Measurements from ENCODE around the gene PTGES.

DNA sequence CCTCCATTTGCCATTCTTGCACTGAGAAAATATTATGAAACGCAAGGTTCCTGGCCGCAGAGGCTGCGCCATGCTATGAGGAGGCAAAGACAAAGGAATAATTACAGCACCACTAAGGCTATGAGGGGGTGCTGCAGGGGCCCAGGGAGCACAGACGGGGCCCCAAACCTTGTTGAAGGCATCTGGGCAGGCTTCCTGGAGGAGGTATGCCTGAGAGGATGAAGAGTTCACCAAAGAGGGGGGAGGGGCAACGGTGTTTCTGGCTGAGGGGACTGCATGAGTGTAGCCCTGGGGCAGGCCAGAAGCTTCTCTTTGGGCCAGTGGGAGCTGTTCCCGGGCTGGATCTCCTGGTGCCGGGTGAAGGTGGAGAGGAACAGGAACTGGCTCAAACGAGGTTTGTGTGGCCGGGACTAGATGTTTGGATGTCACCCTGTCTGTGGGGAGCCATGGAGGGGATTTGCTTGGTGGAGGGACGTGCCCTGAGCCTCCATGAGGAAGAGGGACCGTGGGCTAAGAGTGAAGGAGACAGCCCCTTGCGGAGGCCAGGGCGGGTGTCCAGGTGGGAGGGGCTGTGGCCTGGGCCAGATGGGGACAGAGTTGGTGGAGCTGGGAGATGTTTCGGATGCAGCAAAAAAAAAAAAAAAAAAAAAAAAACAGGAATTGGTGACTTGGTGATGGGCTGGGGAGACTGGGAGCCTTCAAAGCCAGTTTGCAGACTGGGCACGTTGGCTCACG, 28.2 kb downstream of the PTGES start:
- TF ChIP-seq SIN3A (IDR thresholded peaks at IDR 0.05; ENCODE audit: low read depth) = no peak
- TF ChIP-seq CEBPB (IDR thresholded peaks at IDR 0.05; ENCODE audit: low read depth) = no peak
- TF ChIP-seq, protein P1, sequence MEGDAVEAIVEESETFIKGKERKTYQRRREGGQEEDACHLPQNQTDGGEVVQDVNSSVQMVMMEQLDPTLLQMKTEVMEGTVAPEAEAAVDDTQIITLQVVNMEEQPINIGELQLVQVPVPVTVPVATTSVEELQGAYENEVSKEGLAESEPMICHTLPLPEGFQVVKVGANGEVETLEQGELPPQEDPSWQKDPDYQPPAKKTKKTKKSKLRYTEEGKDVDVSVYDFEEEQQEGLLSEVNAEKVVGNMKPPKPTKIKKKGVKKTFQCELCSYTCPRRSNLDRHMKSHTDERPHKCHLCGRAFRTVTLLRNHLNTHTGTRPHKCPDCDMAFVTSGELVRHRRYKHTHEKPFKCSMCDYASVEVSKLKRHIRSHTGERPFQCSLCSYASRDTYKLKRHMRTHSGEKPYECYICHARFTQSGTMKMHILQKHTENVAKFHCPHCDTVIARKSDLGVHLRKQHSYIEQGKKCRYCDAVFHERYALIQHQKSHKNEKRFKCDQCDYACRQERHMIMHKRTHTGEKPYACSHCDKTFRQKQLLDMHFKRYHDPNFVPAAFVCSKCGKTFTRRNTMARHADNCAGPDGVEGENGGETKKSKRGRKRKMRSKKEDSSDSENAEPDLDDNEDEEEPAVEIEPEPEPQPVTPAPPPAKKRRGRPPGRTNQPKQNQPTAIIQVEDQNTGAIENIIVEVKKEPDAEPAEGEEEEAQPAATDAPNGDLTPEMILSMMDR (IDR thresholded peaks at IDR 0.05 in 2 of 3, conservative IDR thresholded peaks at IDR 0.05 in 1 of 3; ENCODE audit: borderline replicate concordance in 1 of 3, insufficient read depth in 1 of 3, low read depth in 2 of 3, low read length in 2 of 3) = no peak
- TF ChIP-seq RAD21 (IDR thresholded peaks at IDR 0.05; ENCODE audit: low read depth) = no peak
- no peak for TF ChIP-seq POLR2AphosphoS5 (IDR thresholded peaks at IDR 0.05; ENCODE audit: low read depth, low read length)
- TF ChIP-seq, protein P2, sequence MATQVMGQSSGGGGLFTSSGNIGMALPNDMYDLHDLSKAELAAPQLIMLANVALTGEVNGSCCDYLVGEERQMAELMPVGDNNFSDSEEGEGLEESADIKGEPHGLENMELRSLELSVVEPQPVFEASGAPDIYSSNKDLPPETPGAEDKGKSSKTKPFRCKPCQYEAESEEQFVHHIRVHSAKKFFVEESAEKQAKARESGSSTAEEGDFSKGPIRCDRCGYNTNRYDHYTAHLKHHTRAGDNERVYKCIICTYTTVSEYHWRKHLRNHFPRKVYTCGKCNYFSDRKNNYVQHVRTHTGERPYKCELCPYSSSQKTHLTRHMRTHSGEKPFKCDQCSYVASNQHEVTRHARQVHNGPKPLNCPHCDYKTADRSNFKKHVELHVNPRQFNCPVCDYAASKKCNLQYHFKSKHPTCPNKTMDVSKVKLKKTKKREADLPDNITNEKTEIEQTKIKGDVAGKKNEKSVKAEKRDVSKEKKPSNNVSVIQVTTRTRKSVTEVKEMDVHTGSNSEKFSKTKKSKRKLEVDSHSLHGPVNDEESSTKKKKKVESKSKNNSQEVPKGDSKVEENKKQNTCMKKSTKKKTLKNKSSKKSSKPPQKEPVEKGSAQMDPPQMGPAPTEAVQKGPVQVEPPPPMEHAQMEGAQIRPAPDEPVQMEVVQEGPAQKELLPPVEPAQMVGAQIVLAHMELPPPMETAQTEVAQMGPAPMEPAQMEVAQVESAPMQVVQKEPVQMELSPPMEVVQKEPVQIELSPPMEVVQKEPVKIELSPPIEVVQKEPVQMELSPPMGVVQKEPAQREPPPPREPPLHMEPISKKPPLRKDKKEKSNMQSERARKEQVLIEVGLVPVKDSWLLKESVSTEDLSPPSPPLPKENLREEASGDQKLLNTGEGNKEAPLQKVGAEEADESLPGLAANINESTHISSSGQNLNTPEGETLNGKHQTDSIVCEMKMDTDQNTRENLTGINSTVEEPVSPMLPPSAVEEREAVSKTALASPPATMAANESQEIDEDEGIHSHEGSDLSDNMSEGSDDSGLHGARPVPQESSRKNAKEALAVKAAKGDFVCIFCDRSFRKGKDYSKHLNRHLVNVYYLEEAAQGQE (IDR thresholded peaks at IDR 0.05; ENCODE audit: low read depth) = no peak
- TF ChIP-seq EZH2 (IDR thresholded peaks at IDR 0.05) = no peak
- TF ChIP-seq, protein P3, sequence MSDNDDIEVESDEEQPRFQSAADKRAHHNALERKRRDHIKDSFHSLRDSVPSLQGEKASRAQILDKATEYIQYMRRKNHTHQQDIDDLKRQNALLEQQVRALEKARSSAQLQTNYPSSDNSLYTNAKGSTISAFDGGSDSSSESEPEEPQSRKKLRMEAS (IDR thresholded peaks at IDR 0.05) = no peak
- no peak for TF ChIP-seq EZH2phosphoT487 (IDR thresholded peaks at IDR 0.05; ENCODE audit: borderline replicate concordance)
- no peak for TF ChIP-seq POLR2A (IDR thresholded peaks at IDR 0.05; ENCODE audit: borderline replicate concordance, extremely low read depth, insufficient read depth, insufficient read length)
- TF ChIP-seq ZFX (IDR thresholded peaks at IDR 0.05) = no peak
- TF ChIP-seq, protein P4, sequence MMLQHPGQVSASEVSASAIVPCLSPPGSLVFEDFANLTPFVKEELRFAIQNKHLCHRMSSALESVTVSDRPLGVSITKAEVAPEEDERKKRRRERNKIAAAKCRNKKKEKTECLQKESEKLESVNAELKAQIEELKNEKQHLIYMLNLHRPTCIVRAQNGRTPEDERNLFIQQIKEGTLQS (IDR thresholded peaks at IDR 0.05) = no peak
- no peak for TF ChIP-seq ZNF274 (IDR thresholded peaks at IDR 0.05; ENCODE audit: low read depth, low read length)
- no peak for TF ChIP-seq JUND (IDR thresholded peaks at IDR 0.05)

All from HCT116 (cell line).